GF-D8 (cell line): ENCODE measurements around the gene NAA20.

Experiments
- DNase-seq: peaks from one replicate; lab custom pipeline; 2025; lab: John Stamatoyannopoulos, UW

The NAA20 gene

DNA sequence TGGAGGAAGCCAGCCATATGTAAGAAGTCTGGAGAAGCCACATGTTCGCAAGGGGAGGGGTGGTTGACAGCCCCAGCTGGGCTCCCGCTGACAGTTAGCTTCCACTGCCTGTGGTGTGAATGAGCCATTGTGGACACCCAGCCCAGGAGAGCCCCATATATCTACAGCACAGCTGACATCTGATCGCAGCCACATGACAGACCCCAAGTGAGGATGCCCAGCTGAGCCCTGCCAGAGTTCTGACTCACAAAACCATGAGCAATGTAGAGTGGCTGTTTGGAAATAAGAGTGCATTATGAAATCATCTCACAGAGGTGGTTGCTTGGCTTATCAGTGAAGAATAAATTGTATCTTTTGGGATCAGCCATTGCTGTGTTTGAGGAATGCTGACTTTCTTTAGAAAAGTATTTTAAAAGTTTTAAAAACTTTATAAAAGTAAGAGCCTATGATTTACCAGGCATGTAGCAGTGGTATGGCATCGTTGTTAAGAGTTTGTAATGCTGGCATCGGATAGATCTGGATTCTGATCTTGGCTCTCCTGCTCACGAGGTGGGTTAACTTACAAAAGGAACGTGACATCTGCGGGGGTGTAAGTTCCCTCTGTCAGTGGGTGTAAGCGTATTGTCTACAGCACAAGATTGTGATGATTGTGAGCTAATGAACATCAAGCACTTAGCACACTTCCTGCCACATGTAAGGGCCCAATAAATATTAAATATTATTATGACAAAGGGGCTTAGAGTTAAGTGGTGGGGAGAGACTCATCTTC, 59.3 kb downstream of the NAA20 start:
- DNase-seq = no peak

DNA sequence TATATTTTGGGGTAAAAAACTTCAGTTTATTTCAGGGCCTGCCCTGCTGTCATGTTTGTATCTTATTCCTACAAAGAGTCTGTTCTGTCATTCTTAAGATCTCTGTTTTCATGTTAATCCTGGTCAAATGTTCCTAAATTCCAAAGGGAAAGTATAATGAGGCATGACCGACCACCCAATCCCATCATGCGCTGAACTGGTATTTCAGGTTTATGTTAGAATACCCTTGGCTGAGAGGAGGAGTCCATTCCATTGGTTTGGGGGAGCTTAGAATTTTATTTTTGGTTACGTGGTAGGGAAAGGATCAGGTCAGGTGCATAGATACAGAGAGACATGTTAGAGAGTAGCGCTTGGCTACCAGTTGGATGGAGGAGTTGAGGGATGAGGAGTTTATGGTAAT, 60.9 kb downstream of the NAA20 start:
- DNase-seq = no peak

DNA sequence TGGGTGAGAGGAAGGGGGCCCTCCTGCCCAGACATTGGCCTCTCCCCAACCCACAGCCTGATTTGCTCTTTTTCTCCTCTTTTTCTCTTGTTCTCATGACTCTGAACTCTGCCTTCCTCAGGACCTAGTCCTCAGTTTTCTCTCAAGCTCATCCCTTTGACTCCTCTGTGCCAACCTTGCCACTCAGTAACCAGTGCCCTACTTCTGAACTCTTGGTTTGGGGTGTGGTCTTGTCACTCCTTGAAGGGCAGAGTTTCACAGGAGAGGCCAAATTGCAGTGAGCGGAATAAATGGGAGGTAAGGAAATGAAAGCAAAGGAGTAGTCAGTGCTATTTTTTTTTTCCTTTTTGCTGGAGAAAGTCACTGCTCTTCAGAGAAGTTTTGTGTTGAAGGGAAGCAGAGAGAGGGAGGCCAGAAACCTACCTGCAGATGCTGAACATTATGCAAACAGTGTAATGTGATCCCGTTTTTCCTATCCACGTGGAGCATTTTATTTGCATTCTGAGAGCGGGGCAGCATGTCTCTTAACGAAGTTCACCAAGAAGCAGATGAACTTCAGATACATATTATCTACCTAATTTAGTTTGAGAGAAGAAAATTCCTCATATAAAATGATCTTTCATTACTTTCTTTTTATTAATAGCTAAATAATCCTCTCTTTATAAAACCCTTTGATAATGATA, 62.1 kb downstream of the NAA20 start:
- DNase-seq = no peak
